NCI-H187 treated with DMSO at 0.1 percent for 48 hours (cell line): Measurements from ENCODE around the gene RRAS2.
"Not testable (repeated sequence)": the region's sequence is repeated elsewhere in the genome, so short reads cannot be mapped to it uniquely, and the experiment has no call there.

ENCODE experiments used
- DNase-seq: peaks from one replicate; lab custom pipeline; 2025; lab: John Stamatoyannopoulos, UW

Gene RRAS2

DNA sequence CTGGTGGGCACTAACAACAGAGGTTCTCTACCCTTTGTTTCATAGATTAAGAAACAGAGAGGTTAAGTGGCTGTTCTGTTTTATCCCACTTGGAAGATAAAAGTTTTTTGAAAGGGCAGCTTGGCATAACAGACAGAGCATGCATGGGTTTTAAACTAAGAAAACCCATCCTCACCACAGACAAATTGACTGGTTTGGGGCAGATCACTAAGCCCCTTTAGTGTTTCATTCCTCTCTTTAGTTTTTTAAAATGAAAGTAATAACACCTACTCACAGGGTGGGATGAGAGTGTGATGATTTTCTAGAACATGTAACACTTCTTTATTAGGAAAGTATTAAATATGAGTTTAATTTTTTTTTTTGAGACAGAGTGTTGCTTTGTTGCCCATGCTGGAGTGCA, 12.3 kb upstream of the RRAS2 start:
- DNase-seq = no peak

DNA sequence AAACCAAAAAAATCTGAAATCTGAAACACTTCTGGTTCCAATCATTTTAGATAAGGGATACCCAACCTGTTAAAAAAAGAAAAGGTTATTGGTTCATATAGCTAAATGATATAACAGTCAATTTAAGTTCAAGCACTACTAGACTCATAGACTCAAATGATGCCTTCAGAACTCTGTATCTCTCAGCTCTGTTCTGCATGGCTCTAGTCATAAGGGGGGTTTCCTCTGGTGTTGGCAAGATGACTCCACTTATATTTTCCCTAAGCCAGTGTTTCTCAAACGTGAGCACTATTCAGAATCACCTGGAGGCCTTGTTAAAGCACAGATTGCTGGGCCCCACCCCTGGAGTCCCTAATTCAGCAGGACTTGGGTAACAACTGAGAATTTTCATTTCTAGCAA, 11.5 kb upstream of the RRAS2 start:
- DNase-seq = no peak

GRCh38 chr11:14369598-14369997, 10.6 kb upstream of the RRAS2 start:
- DNase-seq = no peak

DNA sequence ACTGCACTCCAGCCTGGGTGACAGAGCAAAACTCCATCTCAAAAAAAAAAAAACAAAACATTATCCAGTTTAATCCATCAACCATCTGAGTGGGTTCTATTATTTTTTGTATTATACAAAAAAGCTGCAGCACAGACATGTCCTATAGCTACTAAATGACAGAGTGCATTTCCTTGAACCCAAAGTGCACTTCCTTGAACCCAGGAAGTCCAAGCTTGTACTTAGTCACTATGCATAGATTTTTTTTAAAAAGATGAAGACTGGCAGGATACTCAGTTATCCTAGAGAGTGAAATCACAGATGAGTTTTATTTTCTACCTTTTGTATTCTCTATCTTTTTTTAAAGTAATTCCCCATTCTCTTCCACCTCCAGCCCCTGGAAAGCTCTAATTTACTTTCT, 8.0 kb upstream of the RRAS2 start:
- DNase-seq = no peak

GRCh38 chr11:14364322-14364721, 5.3 kb upstream of the RRAS2 start:
- DNase-seq = peak; percentile 74

GRCh38 chr11:14362611-14363010, 3.6 kb upstream of the RRAS2 start:
- no peak for DNase-seq

DNA sequence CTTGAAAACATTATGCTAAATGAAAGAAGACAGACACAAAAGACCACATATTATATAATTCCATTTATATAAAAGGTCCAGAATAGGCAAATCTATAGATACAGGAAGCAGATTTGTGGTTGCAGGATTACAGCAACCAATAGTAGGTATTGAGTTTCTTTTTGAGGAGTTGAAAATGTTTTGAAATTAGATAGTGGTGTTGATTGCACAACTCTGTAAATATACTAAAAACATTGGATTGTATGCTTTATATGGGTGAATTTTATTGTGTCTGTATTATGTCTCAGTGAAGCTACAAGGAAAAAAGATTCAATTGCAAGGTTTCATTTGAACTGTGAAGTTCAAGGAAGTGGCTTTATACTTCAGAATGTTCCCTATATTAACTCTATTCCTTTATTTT, 3.0 kb upstream of the RRAS2 start:
- DNase-seq = no peak

DNA sequence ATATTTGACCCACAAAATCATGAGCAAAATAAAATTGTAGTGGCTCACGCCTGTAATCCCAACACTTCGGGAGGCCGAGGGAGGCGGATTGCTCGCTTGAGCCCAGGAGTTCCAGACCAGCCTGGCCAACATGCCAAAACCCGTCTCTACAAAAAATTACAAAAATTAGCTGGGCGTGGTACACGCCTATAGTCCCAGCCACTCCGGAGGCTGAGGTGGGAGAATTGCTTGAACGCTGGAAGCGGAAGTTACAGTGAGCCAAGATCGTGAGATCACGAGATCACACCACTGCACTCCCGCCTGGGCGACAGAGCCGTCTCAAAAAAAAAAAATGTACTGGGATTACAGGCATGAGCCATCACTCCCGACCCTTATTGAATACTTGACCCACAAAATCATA, 2.0 kb upstream of the RRAS2 start:
- no peak for DNase-seq

GRCh38 chr11:14359501-14360031, 583 bp upstream of the RRAS2 start:
- DNase-seq = no peak

DNA sequence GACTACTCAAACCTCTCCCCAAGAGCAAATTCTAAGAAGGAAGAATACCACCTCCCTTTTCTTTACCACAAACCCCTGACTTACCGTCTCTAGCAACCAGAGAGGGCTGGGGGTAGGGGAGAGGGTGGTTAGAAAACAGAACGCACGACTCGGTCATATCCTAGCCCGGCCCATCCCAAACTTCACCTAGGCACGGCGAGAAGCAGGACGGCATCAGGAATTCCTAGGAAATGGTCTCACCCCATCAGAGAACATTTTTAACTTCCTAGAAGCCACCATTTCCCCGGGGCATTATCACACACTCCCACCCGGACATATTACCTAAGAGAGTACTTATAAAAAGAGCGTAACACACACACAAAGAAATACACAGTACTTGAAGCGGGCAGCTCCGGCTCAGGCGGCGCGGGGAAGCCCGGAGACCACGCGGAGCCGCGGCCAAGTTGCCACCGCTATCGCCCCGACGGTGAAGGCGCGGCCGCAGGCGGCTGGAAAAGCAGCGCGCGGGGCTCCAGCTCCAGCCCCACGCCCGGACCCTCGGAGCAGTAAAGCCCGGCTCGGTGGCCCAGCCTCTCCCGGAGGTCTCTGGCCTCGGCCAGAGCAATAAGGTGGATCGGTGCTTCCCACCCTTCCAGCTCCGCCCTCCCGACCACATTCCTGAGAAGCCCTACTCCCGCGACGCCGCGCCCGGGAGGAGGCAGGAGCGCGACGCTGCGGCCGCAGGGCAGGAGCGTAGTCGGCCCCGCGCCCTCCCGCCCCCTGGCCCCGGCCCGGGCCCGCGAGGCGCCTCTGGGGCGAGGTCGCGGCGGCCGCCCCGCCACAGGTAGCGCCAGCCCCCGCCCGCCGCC, 878 bp downstream of the RRAS2 start:
- no peak for DNase-seq

DNA sequence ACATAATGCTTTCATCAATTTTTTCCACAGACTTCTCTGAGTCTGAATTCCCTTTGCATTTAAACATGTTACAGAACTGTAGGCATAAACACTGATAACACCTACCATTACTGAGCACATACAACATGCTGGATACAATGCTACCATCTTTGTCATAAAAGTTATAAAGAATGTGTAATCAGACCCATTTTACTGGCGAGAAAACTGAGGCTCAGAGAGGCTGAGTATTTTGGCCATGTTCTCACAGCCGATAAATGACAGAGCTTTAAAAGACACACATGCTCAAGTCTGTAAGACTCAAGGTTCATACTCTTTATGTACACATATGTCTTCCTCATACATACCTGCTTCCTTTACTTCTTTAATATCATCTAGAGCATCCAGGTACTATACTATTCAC, 2.6 kb downstream of the RRAS2 start:
- DNase-seq = no peak

DNA sequence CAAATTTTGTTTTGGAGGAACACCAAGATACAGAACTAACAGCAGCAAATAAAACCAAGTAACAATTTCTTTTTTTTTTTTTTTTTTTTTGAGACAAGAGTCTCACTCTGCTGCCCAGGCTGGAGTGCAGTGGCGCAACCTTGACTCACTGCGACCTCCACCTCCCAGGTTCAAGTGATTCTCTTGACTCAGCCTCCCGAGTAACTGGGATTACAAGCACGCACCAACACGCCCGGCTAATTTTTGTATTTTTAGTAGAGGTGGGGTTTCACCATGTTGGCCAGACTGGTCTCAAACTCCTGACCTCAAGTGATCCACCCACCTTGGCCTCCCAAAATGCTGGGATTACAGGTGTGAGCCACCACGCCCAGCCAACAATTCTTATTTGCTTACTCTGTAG, 4.4 kb downstream of the RRAS2 start:
- DNase-seq = not testable (repeated sequence)

DNA sequence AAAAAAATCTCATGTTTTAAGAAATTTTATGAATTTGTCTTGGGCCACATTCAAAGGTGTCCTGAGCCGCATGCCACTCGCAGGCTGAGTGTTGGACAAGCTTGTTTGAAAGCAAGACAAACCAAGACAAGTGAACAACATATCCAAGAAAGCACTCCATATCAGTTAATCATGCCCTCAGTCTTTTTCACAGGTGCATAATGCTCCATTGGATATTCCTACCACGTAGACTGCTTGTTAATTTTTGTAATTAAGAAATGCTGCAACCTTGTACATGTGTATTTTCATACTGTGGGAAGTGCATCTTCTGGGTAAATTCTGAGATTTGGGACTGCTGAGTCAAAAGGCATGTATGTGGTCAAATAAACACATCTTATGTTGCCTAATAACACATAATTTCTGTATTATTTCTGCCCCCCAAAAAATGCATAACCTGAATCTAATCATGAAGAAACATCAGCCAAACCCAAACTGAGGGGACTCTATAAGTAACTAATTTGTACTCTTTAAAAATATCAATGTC, 8.2 kb downstream of the RRAS2 start:
- no peak for DNase-seq

DNA sequence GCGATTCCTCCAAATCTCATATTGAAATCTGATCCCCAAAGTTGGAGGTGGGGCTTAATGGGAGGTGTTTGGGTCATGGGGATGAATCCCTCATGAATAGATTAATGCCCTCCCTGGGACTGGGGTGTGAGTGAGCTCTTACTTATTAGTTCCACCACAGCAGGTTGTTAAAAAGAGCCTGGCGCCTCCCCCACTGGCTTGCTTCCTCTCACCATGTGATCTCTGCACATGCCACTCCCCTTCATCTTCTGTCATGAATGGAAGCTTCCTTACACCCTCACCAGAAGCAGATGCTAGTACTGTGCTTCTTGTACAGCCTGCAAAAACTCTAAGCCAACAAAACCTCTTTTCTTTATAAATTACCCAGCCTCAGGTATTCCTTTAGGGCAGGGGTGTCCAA, 8.8 kb downstream of the RRAS2 start:
- DNase-seq = no peak

- no peak for DNase-seq
These were observed 11.0 kb downstream of the RRAS2 start for GRCh38 chr11:14347991-14348390.

DNA sequence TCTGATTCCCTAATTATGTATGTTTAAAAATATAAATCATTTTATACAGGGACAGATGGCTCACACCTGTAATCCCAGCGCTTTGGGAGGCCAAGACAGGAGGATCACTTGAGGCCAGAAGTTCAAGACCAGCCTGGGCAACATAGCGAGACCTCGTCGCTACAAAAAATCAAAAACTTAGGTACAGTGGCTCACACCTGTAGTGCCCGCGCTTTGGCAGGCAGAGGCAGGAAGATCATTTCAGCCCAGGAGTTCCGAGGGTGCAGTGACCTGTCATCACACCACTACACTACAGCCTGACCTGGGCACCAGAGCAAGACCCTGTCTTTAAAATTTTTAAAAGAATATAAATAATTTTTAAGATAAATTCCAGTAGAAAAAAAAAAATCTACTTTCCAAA, 11.5 kb downstream of the RRAS2 start:
- no peak for DNase-seq

DNA sequence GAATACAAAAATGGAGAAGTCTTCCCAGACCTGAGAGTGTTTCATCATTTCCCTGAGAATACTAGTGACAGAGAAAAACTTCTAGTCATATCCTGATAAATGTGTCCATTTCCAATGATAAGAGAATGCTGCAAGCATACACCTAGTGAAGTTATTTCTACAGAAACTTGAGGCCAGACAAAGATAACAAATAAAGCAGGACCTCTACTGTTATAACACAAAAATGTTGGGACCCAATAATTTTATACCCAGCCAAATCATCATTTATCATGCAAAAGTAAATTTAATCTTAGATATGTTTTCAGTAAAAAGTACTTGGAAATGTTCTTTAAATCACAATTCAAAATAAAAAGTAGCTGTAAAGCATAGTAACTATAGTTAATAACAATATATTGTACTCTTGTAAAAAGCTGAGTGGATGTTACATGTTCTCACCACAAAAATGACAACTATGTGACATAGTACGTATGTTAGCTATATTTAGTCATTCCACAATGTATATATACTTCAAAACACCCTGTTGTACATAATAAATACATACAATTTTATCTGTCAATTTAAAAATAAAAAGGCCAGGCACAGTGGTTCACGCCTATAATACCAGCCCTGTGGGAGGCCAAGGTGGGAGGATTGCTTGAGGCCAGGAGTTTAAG, 12.6 kb downstream of the RRAS2 start:
- DNase-seq = no peak

GRCh38 chr11:14345668-14346067, 13.3 kb downstream of the RRAS2 start:
- no peak for DNase-seq

GRCh38 chr11:14345016-14345415, 14.0 kb downstream of the RRAS2 start:
- not testable (repeated sequence) for DNase-seq

DNA sequence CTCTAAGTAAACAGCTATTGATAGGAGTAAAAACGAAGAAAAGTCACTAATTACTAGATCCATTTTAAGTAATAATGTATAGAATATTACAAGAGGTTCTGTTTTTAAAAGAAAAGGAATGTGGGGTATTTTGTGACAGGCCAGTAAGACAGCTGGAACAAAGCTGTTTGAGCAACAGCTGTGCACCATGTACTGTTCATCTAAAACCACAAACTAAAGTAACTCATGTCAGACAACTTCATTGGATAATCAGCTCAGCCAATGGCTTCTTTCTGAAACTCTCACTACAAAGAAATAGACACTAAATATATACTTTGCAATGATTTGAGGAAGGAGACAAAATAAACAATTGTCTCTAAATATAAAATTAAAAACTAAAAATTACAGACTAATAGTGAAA, 16.1 kb downstream of the RRAS2 start:
- DNase-seq = no peak

GRCh38 chr11:14341968-14342367, 17.0 kb downstream of the RRAS2 start:
- no peak for DNase-seq

GRCh38 chr11:14340721-14341120, 18.3 kb downstream of the RRAS2 start:
- no peak for DNase-seq

- DNase-seq = no peak
These were observed 19.6 kb downstream of the RRAS2 start for GRCh38 chr11:14339356-14339755.
